Amygdala (tissue), 56 donors: ENCODE measurements around the gene AATF.

Source experiments
- DNase-seq, 56 donors: peaks; one replicate each; lab custom pipeline; 2025; lab: John Stamatoyannopoulos, UW

The AATF gene

DNA sequence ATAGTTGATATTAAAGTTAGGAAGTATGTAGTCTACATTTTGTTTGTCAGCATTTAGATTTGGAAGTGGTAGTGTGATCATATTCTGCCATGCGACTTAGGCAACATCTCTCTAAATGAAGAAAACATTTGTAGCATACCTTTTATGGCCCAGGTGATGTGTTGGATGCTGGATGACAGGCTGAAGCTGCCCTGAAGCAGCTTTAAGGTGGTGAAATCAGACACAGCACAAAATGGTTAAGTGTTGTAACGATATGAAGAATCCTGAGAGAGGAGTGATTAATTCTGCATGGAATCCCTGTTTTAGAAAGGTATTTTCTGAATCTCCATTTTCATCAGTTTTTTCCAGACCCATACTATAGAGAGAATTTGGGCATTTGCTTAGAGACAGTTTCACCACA lies 28.3 kb downstream of the AATF start:
- no peak for DNase-seq

DNA sequence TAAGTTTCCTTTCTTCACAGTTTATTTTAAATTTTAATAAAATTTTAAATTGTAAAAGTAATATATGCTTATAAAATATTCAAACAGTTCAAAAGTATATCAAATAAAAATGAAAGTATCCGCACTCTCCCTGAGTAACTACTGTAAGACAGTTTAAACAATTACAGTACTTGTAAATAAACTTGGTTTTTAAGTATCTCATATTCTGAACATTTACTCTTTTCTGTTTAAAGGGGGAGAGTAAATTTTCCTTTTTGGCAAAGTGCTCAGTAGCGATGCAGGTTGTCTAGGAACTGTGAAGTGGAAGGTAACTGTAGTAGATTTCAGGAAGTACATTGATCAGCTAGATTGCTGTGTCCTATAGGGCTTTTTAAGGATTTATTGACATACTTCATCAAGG lies 28.8 kb downstream of the AATF start:
- DNase-seq, result no peak

DNA sequence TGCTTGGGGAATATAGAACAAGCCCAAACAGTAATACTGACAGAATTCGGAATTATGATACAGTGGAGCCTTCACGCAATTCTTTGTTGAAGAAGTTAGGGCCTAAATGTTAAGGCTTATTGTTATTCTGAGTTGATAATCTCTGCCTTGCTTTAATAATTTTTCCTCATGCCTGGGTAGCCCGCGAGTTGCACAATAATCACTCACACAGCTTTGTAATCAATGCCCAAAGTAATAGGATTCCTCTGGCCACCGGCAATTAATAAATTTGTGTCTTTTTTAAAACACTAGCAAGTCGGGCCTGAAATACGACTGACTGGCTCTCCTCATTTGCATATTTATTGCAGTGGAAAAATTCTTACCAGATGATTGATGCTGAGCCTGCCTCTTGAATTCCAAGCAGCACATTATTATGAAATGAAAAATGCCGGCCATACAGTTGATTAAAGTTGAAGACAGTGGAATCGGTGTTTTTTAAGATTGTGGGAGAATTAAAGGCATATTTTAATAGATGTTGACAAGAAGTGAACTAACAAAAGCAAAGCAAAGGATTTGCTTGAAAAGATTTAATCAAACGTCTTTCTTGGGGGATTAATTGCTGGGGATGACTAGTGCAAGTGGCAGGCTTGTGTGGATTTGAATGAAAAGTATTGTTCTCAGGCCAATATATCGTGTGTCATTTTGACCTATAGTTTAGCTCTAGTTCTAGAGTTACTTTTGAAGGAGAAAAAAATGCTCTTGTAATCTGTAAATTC lies 30.2 kb downstream of the AATF start:
- no peak for DNase-seq

DNA sequence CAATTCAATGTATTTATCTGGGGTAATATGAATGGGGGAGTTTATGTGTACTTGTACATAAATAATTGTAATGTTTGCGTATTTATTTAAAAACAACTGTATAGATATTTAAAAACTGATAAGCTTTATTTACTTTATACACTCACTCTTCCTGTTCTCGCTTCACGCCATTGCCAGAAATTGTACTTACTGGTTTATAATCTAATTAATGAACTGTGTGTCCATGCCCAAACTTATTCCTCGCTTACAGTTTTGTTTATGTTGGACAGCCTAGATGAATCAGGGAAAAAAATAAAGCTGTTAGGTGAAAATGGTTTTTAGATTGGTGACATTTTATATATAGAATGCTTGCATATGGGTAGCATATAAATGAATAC lies 30.8 kb downstream of the AATF start:
- no peak for DNase-seq

DNA sequence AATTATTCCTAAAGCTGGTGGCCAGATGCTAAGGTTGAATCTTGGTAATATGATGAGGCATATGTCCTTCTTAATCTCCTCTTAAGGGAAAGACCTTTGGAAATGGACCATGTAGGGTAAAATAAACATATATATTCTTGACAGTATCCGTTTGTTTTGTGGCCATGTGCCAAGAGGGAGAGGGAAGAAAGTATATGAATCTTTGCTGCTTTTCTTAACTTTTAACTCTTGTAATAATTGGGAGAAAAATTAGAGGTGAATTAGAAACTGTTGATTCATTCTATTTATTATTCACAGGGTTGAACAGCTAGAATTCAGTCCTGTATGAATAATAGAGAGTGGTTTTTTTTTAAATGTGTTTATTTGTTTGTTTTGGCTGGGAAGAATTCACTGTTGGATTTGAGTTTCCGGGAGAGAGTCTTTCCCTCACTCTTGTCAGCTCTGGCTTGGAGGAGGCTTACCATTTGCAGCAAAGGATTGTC lies 31.6 kb downstream of the AATF start:
- DNase-seq, result no peak

DNA sequence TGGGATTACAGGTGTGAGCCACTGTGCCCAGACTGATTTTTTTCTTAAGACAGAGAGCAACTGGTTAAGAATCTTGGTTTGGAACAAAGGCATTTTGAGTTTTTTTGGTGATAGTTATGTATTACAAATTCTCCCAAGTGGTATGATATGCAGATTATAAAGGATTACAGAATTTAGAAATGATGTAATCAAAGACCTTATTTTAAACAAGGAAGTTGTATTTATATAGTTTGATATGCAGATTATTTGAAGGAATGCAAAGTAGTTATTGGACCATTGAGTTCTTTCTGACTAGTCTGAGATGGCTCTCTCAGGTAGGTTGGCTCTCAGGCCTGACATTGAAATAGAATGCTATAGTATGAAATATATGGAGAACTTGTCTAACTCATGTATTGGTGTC lies 34.9 kb downstream of the AATF start:
- DNase-seq, result no peak

DNA sequence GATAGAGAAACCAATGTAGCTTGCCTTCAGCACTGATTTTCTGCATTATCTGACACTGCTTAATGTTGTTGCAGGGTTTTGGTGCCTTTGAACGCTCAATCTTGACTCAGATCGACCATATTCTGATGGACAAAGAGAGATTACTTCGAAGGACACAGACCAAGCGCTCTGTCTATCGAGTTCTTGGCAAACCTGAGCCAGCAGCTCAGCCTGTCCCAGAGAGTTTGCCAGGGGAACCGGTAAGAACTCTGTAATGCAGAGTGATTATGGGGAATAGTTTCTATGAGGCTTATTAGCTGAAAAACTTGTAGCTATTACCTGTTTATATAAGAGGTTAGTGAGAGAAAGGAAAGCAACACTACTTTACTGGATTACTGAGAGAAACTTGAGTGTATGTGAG lies 40.4 kb downstream of the AATF start:
- DNase-seq, result no peak

DNA sequence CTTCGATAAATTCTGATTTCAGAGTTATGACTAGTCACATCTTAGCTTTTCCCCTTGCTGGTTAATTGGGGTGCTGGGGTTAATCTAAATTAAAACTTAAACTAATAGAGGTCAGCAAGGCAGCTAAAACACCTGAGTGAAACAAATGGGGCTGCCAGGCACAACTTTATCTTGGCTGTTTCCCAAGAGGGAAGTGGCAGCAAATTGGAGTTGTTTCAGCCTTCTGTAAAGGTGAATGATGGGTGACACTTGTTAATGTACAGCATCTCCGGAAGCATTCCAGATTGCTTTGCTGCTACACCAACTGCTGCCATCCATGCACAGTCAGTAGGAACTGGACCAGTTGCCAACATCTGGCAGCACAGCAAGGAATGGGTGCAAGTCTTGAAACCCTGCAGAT lies 43.9 kb downstream of the AATF start:
- no peak for DNase-seq

DNA sequence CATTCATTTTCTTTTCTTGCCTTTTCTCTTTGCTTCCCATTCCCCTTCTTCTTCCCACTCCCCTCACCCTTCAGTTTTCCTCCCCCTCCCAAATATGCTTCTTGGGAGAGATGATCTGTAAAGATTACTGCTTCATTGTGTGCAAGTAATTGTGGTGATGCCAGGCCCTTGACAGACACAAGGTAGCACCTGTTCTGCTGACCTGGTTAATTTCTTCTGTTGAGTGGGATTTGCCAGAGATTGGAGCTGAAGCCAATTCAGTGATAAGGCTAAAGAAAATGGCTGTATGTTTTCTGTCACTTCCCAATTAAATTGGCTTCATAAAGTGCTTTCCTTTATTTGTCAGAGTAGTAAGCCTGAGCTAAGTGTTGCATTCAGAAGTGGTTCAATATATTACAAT lies 44.5 kb downstream of the AATF start:
- DNase-seq, result no peak

DNA sequence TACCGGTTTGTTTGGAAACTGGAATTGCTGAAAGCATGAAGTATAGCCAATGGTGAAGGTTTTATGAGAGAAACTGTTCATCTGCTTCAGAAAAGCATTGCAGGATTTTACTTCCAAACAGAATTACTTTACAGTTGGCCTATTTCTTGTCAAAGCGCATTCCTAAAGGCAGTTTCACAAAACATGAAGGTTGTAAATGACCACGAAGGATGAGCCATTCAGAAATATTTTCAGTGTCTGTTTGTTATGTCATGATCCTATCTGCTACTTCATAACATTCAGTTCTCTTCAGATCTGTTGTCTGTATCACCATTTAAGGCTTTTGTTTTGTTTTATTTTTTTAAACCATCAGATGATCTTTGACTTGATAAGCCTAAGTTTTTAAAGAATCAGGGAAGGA lies 45.7 kb downstream of the AATF start:
- DNase-seq, result no peak

DNA sequence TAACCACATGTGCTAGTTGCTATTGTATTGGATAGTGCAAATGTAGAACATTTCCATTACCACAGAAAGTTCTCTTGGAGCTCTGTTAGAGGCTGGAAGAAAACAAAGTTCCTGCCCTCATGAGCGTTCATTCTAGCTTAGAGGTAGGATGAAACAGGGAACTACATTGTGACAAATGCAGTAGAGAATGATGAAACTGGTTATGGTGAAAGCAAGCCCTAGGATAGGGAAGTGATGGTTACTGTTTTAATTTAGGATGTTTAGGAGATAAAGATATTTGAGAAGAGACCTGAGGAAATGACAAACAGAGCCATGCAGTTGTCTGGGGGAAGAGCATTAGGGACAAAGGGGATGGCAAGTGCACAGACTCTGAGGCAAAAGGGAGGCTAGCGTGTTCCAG lies 50.7 kb downstream of the AATF start:
- DNase-seq, result no peak

DNA sequence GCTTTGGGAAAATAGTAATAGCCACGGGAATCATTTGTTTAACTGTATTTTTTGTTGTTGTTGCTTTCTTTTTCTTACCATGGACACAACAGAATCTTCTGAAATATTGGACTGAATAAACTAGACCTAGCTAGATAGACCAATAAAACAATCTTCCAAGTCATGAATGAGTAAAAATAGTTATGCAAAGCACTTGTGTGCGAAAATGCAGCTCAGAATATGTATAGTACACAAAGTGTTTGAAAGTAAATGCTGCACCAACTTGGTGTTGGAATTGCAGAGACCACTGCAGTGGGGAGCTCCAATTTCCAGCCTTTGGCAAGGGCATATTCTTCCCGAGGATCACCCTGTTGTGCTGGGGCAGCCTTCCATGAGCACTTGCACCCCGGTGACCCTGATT lies 68.0 kb downstream of the AATF start:
- no peak for DNase-seq

DNA sequence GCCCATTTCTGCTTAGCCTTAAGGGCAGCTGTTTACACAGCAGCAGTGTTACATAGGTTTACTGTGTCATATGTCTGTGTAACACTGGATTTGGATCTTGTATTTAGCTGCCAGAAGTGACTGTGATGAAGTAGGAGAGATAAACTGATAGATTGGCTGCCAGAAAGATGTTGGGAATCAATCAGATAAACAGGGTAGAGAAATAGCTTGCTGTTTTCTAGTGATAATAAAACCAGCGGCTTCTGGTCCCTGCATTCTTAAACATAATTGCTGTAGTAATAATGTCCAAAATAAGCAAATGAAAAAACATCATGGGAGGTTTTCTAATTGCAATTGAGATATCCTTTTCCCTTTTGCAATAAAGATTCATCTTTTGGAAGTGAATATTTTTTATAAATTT lies 68.7 kb downstream of the AATF start:
- DNase-seq, result no peak

DNA sequence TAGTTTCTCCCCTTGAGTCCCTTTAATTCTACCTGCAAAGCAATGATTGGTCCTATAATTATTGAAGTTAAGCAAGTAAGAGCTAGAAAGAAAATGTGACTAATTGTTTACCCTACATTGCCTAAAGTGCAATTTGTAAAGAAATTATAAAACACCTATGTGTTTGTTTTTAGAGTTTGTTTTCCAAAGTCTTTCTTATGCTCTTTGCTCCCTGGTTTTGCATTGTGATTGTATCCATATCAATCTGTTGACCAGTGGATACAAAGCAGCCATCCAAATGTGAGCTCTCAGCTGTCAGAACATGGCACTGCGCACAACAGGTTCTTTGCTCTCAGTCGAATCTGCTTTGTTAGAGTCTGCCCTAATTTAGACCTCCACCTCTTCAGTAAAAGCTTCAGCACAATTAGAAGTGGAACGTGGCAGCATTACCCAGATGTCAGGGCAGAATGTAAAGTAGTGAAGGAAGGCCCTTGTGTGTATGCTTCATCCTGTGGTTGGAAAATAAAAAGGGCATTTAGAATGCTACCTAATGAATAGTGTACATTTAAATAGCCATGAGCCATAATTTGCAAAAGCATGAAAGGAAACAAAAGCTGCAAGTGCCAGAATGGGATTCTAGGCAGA lies 70.5 kb downstream of the AATF start:
- no peak for DNase-seq

DNA sequence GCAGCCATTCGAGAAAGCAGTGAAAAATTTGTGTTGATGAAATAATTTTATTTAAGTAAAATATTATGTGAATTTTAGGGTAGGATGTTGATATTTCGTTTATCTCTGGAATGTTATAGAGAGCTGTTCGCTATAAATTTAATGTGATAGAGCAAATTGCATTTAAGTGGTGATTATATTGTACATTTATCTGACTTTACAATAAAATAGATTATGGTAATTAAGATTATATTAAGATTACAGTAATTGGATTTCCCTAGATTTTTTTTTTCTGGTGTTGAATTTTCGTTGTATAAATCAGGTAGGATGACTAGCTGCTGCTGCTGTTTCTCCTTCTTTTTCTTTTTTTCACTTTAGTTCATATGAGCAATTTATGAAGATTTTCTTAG lies 71.0 kb downstream of the AATF start:
- no peak for DNase-seq

DNA sequence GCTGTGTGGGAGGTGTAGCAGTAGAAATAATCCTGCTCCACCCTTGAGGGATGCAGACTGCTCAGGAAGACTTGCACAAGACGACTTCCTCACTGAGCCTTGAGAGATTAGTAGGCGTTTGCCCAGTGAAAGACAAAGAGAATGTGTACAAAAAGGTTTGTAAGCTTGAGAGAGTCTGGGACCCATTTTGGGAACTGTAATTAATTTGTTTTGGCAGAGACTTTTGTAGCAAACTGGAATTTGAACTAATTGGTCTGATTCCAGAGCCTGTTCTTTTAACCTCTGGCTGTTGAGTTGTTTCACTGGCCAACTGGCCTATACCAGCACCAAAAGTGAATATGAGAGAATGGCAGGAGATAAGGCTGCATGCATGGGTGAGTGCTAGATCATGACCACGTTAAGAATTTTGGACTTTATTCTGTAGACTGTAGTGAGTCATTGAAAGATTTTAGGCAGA lies 75.5 kb downstream of the AATF start:
- DNase-seq, result peak in 5 of 56 donors; percentile 3 to 12 (median 5)

DNA sequence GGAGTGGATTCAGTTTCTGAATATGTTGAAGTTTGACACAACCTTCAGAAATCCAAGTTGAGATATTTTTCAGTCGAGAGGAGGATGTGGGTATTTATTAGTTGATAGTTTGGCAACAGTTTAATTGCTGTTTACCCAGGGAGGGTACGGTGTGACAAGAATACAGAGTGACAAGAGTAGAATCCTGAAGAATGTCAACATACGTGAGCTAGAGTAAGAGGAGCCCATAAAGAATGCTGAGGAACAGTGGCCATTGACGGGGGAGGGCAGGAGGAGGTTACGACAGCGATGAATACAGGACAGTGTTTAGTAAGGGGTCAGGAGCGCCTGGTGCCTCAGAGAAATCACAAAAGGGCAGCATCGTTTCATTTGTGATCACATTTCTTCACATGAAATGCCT lies 76.5 kb downstream of the AATF start:
- DNase-seq, result no peak

DNA sequence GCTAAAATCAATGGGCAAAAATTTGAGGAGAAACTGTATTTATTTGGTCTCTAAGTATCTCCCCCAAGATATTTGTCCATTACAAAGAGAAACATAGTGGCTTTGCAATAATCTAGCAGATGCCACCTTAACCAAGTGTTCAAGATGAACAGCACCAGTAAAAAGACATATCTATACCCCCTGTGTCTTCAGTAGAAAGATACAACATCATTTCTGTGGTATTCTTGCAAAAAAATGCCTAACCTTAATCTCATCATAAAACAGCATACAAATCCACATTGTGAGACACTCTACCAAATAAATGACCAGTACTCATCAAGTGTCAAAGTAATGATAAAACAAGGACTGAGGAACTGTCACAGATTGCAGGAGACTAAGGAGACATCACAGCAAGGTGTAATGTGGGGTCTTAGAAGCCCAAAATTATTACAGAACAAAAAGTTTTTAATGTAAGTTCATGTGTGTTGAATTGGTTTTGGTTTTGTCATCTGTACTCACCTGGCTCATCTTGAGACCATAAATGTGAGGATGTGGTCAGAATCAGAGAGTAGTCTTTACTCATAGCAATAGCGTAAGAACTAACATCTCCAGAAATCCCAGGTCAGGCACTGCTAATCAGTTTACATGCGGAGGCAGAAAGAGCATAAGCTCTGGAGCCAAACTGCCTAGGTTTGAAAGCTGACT lies 77.2 kb downstream of the AATF start:
- no peak for DNase-seq

DNA sequence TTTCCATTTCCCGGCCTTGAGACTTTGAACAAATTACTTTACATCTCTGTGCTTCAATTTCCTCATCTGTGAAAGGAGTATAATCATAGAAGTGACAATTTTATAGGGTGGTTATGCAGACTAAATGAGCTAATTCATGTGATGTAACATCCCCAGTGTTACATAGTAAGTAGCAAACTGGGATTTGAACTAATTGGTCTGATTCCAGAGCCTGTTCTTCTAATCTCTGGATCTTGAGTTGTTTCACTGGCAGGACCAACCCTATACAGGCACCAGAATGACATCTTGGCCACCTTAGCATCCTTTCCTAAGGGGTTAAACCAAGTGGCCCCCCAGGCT lies 77.7 kb downstream of the AATF start:
- no peak for DNase-seq

DNA sequence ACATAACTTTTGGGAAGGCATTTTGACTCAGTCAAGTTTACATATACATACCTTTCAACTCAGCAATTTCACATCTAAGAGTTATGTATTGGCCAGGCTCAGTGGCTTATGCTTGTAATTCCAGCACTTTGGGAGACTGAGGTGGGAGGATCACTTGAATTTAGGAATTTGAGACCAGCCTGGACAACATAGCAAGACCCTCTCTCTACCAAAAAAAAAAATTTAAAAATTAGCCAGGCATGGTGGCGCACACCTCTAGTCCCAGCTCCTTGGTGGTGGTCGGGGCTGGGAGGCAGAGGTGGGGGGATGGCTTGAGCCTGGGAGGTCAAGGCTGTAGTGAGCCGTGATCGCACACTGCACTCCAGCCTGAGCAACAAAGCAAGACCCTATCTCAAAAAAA lies 79.3 kb downstream of the AATF start:
- DNase-seq, result no peak

DNA sequence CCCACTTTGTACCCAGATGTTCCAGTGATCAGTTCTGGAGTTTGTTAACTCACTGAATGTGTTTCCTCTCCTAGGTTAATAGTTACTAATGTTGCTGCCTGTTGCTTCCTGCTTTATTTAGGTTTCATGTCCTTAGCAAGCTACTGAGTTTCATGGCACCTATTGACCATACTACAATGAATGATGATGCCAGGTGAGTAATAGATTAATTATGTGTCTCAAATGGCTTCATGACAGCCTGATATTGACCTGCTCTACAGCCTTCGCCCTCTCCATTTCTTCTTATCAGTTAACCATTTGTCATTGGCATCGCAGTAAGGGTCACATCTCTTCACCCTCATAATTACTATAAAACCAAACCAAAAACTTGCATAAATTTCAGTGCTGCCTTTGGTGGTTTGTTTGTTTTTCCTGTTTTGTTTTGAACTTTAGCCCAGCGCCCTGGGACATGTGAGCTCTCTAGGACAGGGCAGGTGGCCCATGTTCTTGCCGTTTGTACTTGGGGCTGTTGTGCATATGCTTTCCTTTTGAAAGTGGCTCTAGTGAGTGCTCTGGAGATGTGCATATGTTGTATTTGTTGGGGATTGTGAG lies 82.8 kb downstream of the AATF start:
- DNase-seq, result no peak
